OCI-LY7 (cell line): ENCODE measurements around the gene TSEN15.

Source experiments
- CTCF ChIP-seq: fragments of 200-600 bp; sonication (generic); conservative IDR thresholded peaks from 2 replicates; pipeline ENCODE4 v1.5.1; 2014; ENCODE audit warnings: mild to moderate bottlenecking, antibody characterized with exemption, low read length, moderate library complexity, mixed read lengths
- EZH2phosphoT487 ChIP-seq: fragments of 200-600 bp; sonication (generic); IDR thresholded peaks from 2 replicates; pipeline ENCODE4 v1.6.1; 2018; ENCODE audit warnings: low read depth, borderline replicate concordance, mild to moderate bottlenecking, mixed run types, antibody characterized with exemption, low read length, moderate library complexity, mixed read lengths

GRCh38 chr1:184110272-184111204 lies 59.0 kb downstream of the TSEN15 start:
- TF ChIP-seq CTCF (no peak), EZH2phosphoT487 (no peak)
